Astrocyte (in vitro differentiated cells and primary cell): Measurements from ENCODE around the gene IQCN.

ENCODE experiments used
- EZH2 ChIP-seq: IDR thresholded peaks from 2 replicates; pipeline ENCODE4 v1.6.1; 2012; ENCODE audit warnings: mild to moderate bottlenecking, low read length, inconsistent platforms; ENCODE audit not compliant: insufficient read depth
- TF ChIP-seq, protein P1 (sequence below): IDR thresholded peaks from 2 replicates; pipeline ENCODE4 v1.5.1; 2011; ENCODE audit warnings: low read depth, mild to moderate bottlenecking, inconsistent platforms, low read length, moderate library complexity; ENCODE audit not compliant: insufficient read depth

DNA sequence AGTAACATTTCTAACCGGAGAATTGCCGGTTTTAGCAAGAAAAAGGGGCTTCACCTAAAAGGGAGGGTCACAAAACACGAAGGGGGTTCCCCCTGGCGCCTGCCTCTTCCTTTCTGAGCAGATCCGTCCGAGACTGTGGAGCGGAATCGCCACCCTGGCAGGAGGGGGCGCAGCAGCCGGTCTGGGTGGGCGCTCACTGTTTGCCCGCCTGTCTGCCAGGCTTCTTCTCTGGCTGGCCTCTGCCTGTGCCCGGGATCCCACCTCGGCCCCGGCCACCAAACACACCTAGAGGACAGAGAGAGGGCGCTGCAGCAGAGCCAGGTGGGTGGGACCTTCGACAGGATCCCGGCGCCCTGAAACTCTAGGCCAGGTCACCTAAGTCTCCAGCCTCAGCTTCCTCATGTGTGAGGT is 33.0 kb upstream of the IQCN start:
- TF ChIP-seq, protein P1, sequence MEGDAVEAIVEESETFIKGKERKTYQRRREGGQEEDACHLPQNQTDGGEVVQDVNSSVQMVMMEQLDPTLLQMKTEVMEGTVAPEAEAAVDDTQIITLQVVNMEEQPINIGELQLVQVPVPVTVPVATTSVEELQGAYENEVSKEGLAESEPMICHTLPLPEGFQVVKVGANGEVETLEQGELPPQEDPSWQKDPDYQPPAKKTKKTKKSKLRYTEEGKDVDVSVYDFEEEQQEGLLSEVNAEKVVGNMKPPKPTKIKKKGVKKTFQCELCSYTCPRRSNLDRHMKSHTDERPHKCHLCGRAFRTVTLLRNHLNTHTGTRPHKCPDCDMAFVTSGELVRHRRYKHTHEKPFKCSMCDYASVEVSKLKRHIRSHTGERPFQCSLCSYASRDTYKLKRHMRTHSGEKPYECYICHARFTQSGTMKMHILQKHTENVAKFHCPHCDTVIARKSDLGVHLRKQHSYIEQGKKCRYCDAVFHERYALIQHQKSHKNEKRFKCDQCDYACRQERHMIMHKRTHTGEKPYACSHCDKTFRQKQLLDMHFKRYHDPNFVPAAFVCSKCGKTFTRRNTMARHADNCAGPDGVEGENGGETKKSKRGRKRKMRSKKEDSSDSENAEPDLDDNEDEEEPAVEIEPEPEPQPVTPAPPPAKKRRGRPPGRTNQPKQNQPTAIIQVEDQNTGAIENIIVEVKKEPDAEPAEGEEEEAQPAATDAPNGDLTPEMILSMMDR: no peak
- no peak for TF ChIP-seq EZH2
